B cell (primary cell): ENCODE measurements around the gene GAP43.

Source experiments
- EZH2 ChIP-seq: IDR thresholded peaks from 2 replicates; pipeline ENCODE4 v1.6.1; 2012; ENCODE audit warnings: borderline replicate concordance, low read depth, mild to moderate bottlenecking, moderate library complexity, low read length; ENCODE audit not compliant: insufficient read depth, poor library complexity, severe bottlenecking
- TF ChIP-seq, protein P1 (sequence below): fragments of 200-600 bp; IDR thresholded peaks from one replicate; pipeline ENCODE4 v1.8.0; 2022; ENCODE audit warnings: antibody characterized with exemption, mild to moderate bottlenecking

DNA sequence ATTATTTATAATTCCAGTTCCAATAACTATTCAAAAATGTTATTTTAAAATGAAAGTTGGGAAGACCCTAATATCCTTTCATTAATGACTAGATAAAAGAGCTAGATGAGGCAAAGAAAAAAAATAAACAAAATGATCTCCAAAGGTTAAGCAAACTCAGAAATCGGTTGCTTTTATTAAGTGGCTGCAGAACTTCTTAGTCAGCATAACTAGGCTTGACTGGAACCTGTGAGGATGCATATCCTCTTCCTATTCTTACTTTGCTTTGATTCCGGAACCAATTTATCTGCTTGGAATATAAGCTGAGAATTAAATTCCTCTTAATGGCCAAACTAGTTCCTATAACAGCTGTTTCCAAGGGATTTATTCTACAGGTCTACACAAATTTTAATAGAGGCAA, 10.7 kb downstream of the GAP43 start:
- TF ChIP-seq, protein P1, sequence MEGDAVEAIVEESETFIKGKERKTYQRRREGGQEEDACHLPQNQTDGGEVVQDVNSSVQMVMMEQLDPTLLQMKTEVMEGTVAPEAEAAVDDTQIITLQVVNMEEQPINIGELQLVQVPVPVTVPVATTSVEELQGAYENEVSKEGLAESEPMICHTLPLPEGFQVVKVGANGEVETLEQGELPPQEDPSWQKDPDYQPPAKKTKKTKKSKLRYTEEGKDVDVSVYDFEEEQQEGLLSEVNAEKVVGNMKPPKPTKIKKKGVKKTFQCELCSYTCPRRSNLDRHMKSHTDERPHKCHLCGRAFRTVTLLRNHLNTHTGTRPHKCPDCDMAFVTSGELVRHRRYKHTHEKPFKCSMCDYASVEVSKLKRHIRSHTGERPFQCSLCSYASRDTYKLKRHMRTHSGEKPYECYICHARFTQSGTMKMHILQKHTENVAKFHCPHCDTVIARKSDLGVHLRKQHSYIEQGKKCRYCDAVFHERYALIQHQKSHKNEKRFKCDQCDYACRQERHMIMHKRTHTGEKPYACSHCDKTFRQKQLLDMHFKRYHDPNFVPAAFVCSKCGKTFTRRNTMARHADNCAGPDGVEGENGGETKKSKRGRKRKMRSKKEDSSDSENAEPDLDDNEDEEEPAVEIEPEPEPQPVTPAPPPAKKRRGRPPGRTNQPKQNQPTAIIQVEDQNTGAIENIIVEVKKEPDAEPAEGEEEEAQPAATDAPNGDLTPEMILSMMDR: no peak
- no peak for TF ChIP-seq EZH2
